Upper lobe of left lung (tissue), 6 donors: ENCODE measurements around the gene VANGL1. TPM values are rescaled to one million over a fixed set of nuclear protein-coding genes. Genes with fewer than 3 reads are reported as not detected.

Experiments
- ATAC-seq, 2 donors: fragments of 200-7000 bp; cut with Tn5 transposase; one replicate each; pipeline ENCODE4 v1.9.1; 2022; ENCODE audit warnings: mild to moderate bottlenecking in 2 of 2, moderate library complexity in 2 of 2; ENCODE audit not compliant: low FRiP score in 2 of 2
- DNase-seq, 2 donors: peaks; one replicate each; pipeline ENCODE4 v3.0.0-alpha.2; 2019 to 2020
- H3K27ac ChIP-seq, 4 donors: fragments of 200-600 bp; sonication (generic); one replicate each; pipeline ENCODE4 v1.5.1; 2016 to 2019
- H3K27me3 ChIP-seq, 4 donors: fragments of 200-600 bp; sonication (generic); one replicate each; pipeline ENCODE4 v1.5.1; 2017 to 2019
- H3K36me3 ChIP-seq, 4 donors: fragments of 200-600 bp; sonication (generic); one replicate each; pipeline ENCODE4 v1.5.1; 2016 to 2019
- H3K4me1 ChIP-seq, 4 donors: fragments of 200-600 bp; sonication (generic); one replicate each; pipeline ENCODE4 v1.5.1; 2018 to 2019
- H3K4me3 ChIP-seq, 4 donors: fragments of 200-600 bp; sonication (generic); one replicate each; pipeline ENCODE4 v1.5.1; 2017 to 2019; ENCODE audit warnings: mild to moderate bottlenecking in 2 of 4, moderate library complexity in 1 of 4
- H3K9me3 ChIP-seq, 4 donors: fragments of 200-600 bp; sonication (generic); one replicate each; pipeline ENCODE4 v1.5.1; 2018 to 2019
- EP300 ChIP-seq, 4 donors: sonication (generic); formaldehyde crosslinking; IDR thresholded peaks; one replicate each; pipeline ENCODE4 v1.5.1; 2017; ENCODE audit warnings: antibody characterized with exemption in 4 of 4, control low read depth in 2 of 4
- POLR2A ChIP-seq, 4 donors: fragments of 450-650 bp; IDR thresholded peaks; one replicate each; pipeline ENCODE4 v1.5.1; 2016 to 2017; ENCODE audit warnings: antibody characterized with exemption in 4 of 4, mild to moderate bottlenecking in 2 of 4
- POLR2AphosphoS5 ChIP-seq, 2 donors: sonication (generic); formaldehyde crosslinking; IDR thresholded peaks; one replicate each; pipeline ENCODE4 v1.5.1; 2017; ENCODE audit warnings: antibody characterized with exemption in 2 of 2
- WGBS, 2 donors: methylation state at CpG; one replicate each; pipeline ENCODE4 v1.1.5; 2017 to 2018; 5-methylcytosine and 5-hydroxymethylcytosine counted together
- total RNA-seq, 6 donors: library from RNA; depleted of rRNA in 4 of 6; stranded (reverse); fragments of >200 nt in 4 of 6; gene quantifications; one replicate each; pipeline versions ENCODE4 v1.1.0 to v1.2.1, GENCODE V29; 2016 to 2021
- TF ChIP-seq, protein P1 (sequence below), 6 experiments: fragments of 450-650 bp in 4 of 6; fragments of 200-600 bp in 2 of 6; sonication (generic) in 2 of 6; IDR thresholded peaks; one replicate each; pipeline ENCODE4 v1.5.1; 2016 to 2019; ENCODE audit warnings: antibody characterized with exemption in 6 of 6
- donor health status: DM: no; HTN: no; CAD: no; lungs with moderate emphysema.
- donor health status: DM: no; HTN: yes; CAD: no; lungs with severe emphysema.

Gene VANGL1
- total RNA-seq, 6 donors from 2014 or later, result 3.1 to 11.4 (median 7.0) TPM

- no peak for ATAC-seq
- WGBS, 2 donors, result 40 to 57% methylated on average over 3 to 7 of the region's 7 CpGs
- DNase-seq, result no peak
Observed at GRCh38 chr1:115596080-115596780, 45.5 kb upstream of the VANGL1 start.

DNA sequence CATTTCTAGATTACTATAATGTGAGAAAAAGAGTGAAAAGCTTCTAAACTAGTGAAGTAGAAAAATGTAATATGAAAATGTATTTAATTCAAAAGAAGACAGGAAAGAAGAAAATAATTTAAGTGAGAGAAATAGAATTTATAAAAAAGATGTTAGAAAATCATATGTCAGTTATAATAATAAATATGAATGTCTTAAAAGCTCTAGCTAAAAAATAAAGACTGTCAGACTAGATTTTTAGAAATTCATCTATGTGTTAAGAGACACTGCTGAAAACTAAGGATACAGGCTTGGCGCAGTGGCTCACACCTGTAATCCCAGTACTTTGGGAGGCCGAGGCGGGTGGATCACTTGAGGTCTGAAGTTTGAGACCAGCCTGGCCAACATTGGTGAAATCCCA, 37.3 kb upstream of the VANGL1 start:
- Histone ChIP-seq H3K36me3 (no peaks in the 10 kb centered on the region), H3K9me3 (no peaks in the 10 kb centered on the region), H3K27me3 (no peaks in the 10 kb centered on the region), H3K4me1 (no peaks in the 10 kb centered on the region), H3K27ac (no peak overlapping the region), H3K4me3 (no peak overlapping the region)
- ATAC-seq (no peak), DNase-seq (no peak)
- TF ChIP-seq, protein P1, sequence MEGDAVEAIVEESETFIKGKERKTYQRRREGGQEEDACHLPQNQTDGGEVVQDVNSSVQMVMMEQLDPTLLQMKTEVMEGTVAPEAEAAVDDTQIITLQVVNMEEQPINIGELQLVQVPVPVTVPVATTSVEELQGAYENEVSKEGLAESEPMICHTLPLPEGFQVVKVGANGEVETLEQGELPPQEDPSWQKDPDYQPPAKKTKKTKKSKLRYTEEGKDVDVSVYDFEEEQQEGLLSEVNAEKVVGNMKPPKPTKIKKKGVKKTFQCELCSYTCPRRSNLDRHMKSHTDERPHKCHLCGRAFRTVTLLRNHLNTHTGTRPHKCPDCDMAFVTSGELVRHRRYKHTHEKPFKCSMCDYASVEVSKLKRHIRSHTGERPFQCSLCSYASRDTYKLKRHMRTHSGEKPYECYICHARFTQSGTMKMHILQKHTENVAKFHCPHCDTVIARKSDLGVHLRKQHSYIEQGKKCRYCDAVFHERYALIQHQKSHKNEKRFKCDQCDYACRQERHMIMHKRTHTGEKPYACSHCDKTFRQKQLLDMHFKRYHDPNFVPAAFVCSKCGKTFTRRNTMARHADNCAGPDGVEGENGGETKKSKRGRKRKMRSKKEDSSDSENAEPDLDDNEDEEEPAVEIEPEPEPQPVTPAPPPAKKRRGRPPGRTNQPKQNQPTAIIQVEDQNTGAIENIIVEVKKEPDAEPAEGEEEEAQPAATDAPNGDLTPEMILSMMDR (IDR thresholded peaks at IDR 0.05), result no peak
- TF ChIP-seq EP300 (IDR thresholded peaks at IDR 0.05) (no peak), POLR2AphosphoS5 (IDR thresholded peaks at IDR 0.05) (no peak), POLR2A (IDR thresholded peaks at IDR 0.05) (no peak)
- 93 to 97% methylated on average over 3 of the region's 3 CpGs for WGBS, 2 donors

More at GRCh38 chr1:115596080-115596780, 45.5 kb upstream of the VANGL1 start:
- Histone ChIP-seq H3K4me1 (peaks cover 0 to 3% (median 0%) of the 10 kb centered on the region in 4 donors), H3K9me3 (no peaks in the 10 kb centered on the region), H3K27me3 (no peaks in the 10 kb centered on the region), H3K27ac (no peak overlapping the region), H3K36me3 (no peaks in the 10 kb centered on the region), H3K4me3 (no peak overlapping the region)
- TF ChIP-seq POLR2AphosphoS5 (IDR thresholded peaks at IDR 0.05) (no peak), EP300 (IDR thresholded peaks at IDR 0.05) (no peak), POLR2A (IDR thresholded peaks at IDR 0.05) (no peak)
- TF ChIP-seq, protein P1 (IDR thresholded peaks at IDR 0.05), result peak in 1 of 6 experiments; percentile 2

- no peaks in the 10 kb centered on the region for H3K9me3 ChIP-seq
- TF ChIP-seq POLR2AphosphoS5 (IDR thresholded peaks at IDR 0.05) (no peak), POLR2A (IDR thresholded peaks at IDR 0.05) (no peak)
- TF ChIP-seq, protein P1 (IDR thresholded peaks at IDR 0.05), result no peak
- DNase-seq (no peak), ATAC-seq (no peak)
- H3K27me3 ChIP-seq, result no peaks in the 10 kb centered on the region
- H3K27ac ChIP-seq, result no peak overlapping the region
- no peak overlapping the region for H3K4me3 ChIP-seq
- H3K4me1 ChIP-seq, result no peaks in the 10 kb centered on the region
- 76 to 77% methylated on average over 4 to 5 of the region's 5 CpGs for WGBS, 2 donors
- H3K36me3 ChIP-seq, result no peaks in the 10 kb centered on the region
Observed at GRCh38 chr1:115606305-115606704, 35.5 kb upstream of the VANGL1 start.

GRCh38 chr1:115609021-115609420, 32.7 kb upstream of the VANGL1 start:
- ATAC-seq (no peak), DNase-seq (no peak)
- no peak overlapping the region for H3K4me3 ChIP-seq
- no peaks in the 10 kb centered on the region for H3K36me3 ChIP-seq
- no peaks in the 10 kb centered on the region for H3K27me3 ChIP-seq
- 60 to 67% methylated on average over 1 of the region's 1 CpG for WGBS, 2 donors
- TF ChIP-seq POLR2AphosphoS5 (IDR thresholded peaks at IDR 0.05) (no peak), EP300 (IDR thresholded peaks at IDR 0.05) (no peak), POLR2A (IDR thresholded peaks at IDR 0.05) (no peak)
- TF ChIP-seq, protein P1 (IDR thresholded peaks at IDR 0.05), result no peak
- no peak overlapping the region for H3K27ac ChIP-seq
- no peaks in the 10 kb centered on the region for H3K4me1 ChIP-seq
- no peaks in the 10 kb centered on the region for H3K9me3 ChIP-seq

DNA sequence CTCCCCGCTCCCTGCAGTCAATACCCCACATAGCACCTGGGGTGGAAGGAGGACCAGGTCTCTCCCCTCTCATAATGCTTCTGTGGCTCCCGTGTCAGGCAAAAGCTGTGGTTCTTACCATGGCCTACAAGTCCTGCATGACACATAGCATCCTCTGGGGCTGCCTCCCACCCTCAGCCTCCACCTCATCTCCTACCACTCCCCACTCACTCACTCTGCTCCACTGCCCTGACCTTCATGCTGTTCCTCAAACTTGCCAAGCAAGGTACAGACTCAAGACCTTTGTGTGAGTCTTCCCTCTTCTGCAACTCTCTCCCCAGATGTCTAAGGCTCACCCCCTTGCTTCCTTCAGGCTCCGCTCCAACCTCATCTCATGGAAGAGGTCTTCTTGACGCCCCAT, 28.0 kb upstream of the VANGL1 start:
- Histone ChIP-seq H3K27me3 (no peaks in the 10 kb centered on the region), H3K4me1 (no peaks in the 10 kb centered on the region), H3K36me3 (no peaks in the 10 kb centered on the region), H3K9me3 (no peaks in the 10 kb centered on the region), H3K27ac (no peak overlapping the region), H3K4me3 (no peak overlapping the region)
- ATAC-seq (no peak), DNase-seq (no peak)
- WGBS, 2 donors, result 73 to 91% methylated on average over 4 of the region's 4 CpGs
- no peak for TF ChIP-seq EP300 (IDR thresholded peaks at IDR 0.05)
- no peak for TF ChIP-seq POLR2AphosphoS5 (IDR thresholded peaks at IDR 0.05)
- TF ChIP-seq, protein P1 (IDR thresholded peaks at IDR 0.05), result no peak
- TF ChIP-seq POLR2A (IDR thresholded peaks at IDR 0.05), result no peak
